ENCODE measurements around the gene CIT.
"Not testable (repeated sequence)": the region's sequence is repeated elsewhere in the genome, so short reads cannot be mapped to it uniquely, and the experiment has no call there.

CIT gene

DNA sequence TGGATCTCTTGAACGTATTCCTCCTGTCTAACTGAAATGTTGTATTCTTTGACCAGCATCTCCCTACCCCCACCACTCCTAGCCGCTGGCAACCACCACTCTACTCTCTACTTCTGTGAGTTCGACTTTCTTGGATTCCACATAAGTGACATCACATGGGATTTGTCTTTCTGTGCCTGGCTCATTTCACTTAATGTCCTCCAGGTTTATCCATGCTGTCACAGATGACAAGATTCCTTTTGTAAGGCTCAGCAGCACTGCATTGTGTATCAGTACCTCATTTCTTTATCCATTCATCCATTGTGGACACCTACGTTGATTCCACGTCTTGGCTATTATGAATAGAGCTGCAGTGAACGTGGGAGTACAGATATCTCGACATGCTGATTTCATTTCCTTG is 198.7 kb downstream of the CIT start:
- DNase-seq (ENCODE audit: low read depth): no peak

GRCh38 chr12:119676573-119676972 is 200.5 kb downstream of the CIT start:
- DNase-seq (ENCODE audit: low read depth): no peak

- DNase-seq (ENCODE audit: low read depth): no peak
These were observed 201.1 kb downstream of the CIT start for GRCh38 chr12:119676022-119676421.

- no peak for DNase-seq (ENCODE audit: low read depth)
These were observed 202.6 kb downstream of the CIT start for GRCh38 chr12:119674560-119674959.

DNA sequence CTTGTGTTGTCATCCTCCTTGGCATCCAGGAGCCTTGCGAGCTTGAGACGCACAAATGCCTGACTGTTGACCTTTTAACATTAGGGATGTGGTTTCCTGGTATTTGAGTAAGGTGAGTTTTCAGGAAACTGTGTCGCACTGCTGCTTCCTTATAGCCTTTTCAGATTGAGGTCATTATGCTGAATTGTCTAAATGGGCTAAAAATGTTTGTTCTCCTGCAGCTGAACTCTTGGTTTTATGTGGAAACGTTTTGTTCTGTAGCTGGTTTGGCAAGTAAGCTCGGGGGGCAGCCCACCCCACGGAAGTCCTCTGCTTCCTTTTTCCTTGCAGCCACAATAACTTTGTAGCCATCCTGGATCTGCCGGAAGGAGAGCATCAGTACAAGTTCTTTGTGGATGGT is 203.5 kb downstream of the CIT start:
- no peak for DNase-seq (ENCODE audit: low read depth)

- DNase-seq (ENCODE audit: low read depth): no peak
These were observed 204.9 kb downstream of the CIT start for GRCh38 chr12:119672194-119672593.

- no peak for DNase-seq (ENCODE audit: low read depth)
These were observed 206.1 kb downstream of the CIT start for GRCh38 chr12:119671070-119671469.

DNA sequence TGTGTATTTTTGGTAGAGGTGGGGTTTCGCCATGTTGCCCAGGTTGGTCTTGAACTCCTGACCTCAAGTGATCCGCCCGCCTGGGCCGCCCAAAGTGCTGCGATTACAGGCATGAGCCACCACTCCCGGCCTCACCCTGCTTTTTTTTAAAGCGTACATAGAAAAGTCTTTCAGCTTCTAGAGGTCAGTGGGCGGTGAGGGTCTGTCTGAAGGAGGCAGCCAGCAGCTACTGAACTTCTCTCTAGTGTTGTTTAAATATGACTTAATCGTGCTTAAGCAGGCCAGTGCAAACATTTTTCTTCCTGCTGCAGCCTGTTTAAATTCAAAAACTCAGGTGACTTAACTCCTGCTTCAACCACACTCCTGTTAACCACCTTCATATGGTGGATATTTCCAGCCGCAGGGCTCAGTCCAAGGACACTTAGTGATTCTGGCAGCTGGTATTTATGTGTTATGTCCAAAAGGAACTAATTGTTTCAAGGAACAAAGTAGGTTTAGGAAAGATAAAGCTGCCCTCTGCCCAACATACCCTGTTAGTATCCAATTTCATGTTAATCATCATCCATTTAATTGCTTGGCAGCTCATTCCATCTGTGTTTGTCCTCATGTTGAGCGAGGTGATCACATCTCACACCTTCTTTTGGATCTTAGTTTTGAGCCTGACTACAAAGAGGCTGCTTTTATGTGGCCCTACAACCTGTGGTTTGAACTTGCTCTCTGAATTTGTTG is 207.2 kb downstream of the CIT start:
- no peak for DNase-seq (ENCODE audit: low read depth)

DNA sequence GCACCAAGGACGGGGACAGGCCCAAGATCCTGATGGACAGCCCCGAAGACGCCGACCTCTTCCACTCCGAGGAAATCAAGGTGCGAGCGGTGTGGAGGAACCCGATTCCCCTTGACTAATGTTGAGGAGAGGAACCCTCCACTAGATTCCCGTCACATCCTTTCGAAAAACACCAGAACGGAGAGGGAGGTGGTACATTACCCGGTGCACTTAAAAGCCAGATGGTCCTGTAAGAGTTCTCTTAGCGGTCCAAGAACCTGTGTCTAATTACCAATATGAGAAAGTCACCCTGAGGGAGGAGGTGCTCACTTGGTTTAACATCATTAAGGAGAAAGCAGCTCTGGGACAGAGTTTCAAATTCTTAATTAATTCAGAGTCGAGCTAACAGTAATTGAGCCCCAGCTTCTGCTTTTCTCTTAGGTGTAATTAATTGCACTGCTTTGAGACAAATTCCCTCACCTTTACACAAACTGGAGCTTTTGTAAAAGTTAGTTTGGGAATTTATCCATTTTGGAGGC is 208.7 kb downstream of the CIT start:
- DNase-seq (ENCODE audit: low read depth): no peak

DNA sequence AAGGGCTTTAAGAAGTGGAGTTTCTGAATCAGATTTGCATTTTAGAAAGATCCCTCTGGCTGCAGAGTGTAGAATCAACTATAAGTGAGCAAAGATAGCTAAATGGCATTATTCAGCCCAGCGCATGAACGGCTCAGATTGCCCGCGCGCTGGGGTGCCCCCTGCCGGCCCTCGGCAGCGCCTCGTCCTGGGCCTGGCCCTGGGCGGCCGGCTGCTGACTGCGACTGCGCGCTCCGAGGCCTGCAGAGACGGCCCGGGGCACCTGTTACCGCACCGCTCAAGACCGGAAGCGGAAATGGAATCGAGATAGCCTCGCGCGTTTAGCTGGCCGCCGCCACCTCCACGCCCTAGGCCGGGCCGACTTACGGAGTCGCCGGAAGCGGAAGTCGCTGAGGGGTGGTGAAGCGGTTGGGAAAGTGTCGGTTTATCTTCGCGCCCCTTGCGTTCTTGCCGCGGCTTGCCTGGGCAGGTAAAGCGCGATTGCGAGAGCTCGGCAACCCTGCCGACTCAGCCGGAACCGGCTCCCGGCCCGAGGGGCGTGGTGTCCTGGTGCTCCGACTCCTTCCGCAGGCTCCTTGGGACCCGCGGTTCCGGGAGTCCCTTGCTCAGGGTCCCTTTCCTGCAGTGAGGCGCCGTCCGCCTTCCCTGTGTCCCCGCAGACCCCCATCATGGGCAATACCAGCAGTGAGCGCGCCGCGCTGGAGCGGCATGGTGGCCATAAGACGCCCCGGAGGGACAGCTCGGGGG is 209.4 kb downstream of the CIT start, which contains the start of gene PRKAB1:
TSS of gene PRKAB1 (plus strand) at position 557 of the 747 bp plus-strand sequence. CDS start at position 669, 112 bp downstream.
- DNase-seq (ENCODE audit: low read depth): peak; percentile 95

DNA sequence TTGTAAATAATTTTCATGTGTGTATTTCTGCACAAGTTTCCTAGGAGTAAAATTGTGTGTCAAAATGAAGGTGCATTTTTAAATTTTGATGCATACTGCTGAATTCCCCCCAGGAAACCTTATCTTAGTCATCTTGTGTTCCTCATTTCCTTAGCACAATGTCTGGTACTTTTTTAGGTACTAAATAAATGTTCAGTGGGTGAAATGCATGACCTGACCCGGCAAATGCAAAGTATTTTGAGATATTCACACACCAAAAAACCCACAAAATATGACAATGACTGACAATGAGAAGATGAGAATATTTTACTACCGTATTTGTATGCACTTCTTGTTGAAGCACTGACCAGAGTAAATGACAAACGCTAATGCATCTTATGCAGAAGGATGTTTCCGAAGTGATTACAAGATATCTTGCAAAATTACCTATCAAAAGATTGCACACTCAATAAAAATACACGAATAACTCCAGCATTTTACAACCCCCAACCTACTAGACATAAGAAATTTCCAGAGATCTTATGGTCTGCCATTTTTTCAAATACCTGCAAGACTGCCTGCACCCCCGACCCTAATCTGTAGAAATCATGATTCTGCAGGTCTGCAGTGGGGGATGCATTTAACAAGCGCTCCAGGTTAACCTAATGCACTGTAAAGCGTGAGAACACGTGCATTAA is 210.1 kb downstream of the CIT start:
- no peak for DNase-seq (ENCODE audit: low read depth)

DNA sequence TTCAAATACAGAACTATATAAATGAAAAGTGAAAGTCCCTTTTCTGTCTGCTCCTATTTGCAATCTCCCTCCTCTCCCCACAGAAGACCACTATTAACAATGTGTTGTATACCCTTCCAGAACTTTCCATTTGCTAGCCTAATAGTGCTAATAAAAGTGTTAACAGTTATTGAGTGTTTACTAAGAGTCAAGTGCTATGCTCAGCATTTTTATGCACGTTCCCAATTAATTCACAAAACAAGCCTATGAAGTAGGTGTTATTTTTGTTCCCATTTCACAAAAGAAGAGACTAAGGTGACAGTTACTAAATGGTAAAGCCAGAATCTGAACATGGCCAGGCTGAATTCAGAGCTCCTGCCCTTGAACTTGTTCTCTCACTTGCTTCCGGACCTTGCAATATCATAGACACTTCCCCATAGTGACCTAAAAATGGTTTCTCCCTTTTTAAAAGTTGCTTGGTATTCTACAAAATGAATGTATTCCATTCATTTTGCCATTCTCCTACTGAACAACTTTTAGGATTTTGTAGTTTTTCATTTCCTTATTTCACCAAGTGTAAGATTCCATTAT is 210.8 kb downstream of the CIT start:
- DNase-seq (ENCODE audit: low read depth): no peak

- DNase-seq (ENCODE audit: low read depth): no peak
These were observed 211.8 kb downstream of the CIT start for GRCh38 chr12:119665164-119665929.

DNA sequence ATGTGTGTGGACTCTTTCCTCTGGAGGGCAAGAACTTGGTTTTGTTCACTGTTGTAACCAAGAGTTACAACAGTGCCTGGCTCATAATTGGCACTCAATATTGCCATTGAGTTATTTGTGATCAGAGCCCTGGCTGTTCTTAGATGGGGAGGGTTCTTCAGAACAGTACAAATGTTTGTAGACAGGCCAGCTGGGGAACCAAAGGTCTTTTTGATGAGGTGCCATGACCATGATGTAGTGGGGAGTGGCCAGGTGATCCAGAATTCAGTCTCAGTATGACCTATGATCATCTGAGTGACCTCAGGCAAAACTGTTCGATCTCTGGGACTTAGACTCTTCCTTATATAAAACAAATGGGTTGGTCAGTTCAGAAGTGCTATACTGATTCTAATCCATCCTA is 212.5 kb downstream of the CIT start:
- no peak for DNase-seq (ENCODE audit: low read depth)

- DNase-seq (ENCODE audit: low read depth): no peak
These were observed 215.2 kb downstream of the CIT start for GRCh38 chr12:119661882-119662281.

GRCh38 chr12:119660076-119660475 is 217.0 kb downstream of the CIT start:
- no peak for DNase-seq (ENCODE audit: low read depth)

GRCh38 chr12:119659289-119659897 is 217.7 kb downstream of the CIT start:
- peak; percentile 18 for DNase-seq (ENCODE audit: low read depth)

- not testable (repeated sequence) for DNase-seq (ENCODE audit: low read depth)
These were observed 219.0 kb downstream of the CIT start for GRCh38 chr12:119658166-119658565.

DNA sequence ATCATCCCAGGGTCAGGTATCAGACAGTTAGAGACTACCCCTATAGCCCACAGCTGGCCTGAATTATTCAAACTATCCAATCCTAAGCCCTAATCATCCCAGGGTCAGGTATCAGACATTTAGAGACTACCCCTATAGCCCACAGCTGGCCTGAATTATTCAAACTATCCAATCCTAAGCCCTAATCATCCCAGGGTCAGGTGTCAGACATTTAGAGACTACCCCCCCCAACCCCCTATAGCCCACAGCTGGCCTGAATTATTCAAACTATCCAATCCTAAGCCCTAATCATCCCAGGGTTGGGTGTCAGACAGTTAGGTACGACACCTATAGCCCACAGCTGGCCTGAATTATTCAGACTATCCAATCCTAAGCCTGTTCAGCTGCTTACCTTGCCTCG is 220.1 kb downstream of the CIT start:
- not testable (repeated sequence) for DNase-seq (ENCODE audit: low read depth)

- DNase-seq (ENCODE audit: low read depth): no peak
These were observed 224.5 kb downstream of the CIT start for GRCh38 chr12:119652665-119653064.

- no peak for DNase-seq (ENCODE audit: low read depth)
These were observed 227.8 kb downstream of the CIT start for GRCh38 chr12:119649202-119649808.
